Muscle layer of duodenum (tissue), 2 donors: ENCODE measurements around the gene GNS.

Experiments used
- H3K27ac ChIP-seq: one replicate; pipeline ENCODE4 v1.7.0; 2013; ENCODE audit warnings: mild to moderate bottlenecking, low read length
- H3K27me3 ChIP-seq: one replicate; pipeline ENCODE4 v1.7.0; 2013; ENCODE audit warnings: low read depth, mild to moderate bottlenecking, control low read depth, low read length
- H3K36me3 ChIP-seq, 2 donors: one replicate each; pipeline ENCODE4 v1.7.0; 2013; ENCODE audit warnings: low read length in 2 of 2, control low read depth in 1 of 2, mild to moderate bottlenecking in 1 of 2; ENCODE audit not compliant: insufficient read depth in 2 of 2, control insufficient read depth in 1 of 2
- H3K4me1 ChIP-seq, 2 donors: one replicate each; pipeline ENCODE4 v1.7.0; 2013; ENCODE audit warnings: low read length in 2 of 2, mild to moderate bottlenecking in 2 of 2, control low read depth in 1 of 2, moderate library complexity in 1 of 2; ENCODE audit not compliant: insufficient read depth in 2 of 2, control insufficient read depth in 1 of 2
- H3K4me3 ChIP-seq, 2 donors: one replicate each; pipeline ENCODE4 v1.7.0; 2013; ENCODE audit warnings: low read length in 2 of 2, low read depth in 1 of 2, mild to moderate bottlenecking in 1 of 2
- H3K9me3 ChIP-seq, 2 donors: one replicate each; pipeline ENCODE4 v1.7.0; 2013; ENCODE audit warnings: low read length in 2 of 2, control low read depth in 1 of 2, mild to moderate bottlenecking in 1 of 2; ENCODE audit not compliant: control insufficient read depth in 1 of 2
- donor health status: healthy.

The GNS gene

DNA sequence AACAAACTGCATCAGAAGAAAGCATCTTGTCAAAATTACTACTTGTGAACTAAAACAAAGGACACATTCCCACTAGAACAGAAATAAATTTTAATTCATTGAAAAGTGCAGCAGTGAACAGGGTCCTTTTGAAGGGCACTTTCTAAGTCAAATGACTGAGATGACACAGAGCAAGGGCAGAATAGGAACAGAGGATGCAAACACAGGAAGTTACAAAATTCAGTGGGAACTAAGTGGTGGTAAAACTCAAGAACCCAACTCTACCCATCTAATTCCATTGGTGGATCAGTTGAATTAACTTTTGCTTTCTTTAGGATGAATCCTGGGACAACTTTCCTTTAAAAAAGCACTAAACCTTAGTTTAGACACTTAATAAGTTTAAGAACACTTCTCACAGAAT, 45.8 kb downstream of the GNS start:
- no peaks in the 10 kb centered on the region for H3K9me3 ChIP-seq
- H3K36me3 ChIP-seq = peaks cover 24% of the 10 kb centered on the region in 2 donors

DNA sequence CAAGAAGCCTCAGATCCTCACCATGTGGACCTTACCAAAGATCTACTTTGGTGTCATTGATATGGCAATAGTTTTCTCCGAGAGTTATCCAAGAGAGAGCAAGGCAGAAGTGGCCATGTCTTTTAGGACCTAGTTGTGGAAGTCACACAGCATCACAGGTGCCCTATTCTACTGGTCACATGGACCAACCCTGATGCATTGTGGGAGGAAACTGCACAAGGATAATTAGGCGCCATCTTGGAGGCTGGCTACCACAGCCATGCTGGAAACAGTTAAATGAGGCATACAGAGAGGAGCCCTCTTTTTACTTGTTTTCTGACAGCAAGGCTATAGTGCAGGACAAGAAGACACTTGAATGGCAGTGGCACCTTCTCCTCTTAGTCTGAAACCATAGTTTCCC, 49.8 kb downstream of the GNS start:
- Histone ChIP-seq H3K4me3 (no peak overlapping the region), H3K9me3 (no peaks in the 10 kb centered on the region), H3K4me1 (peaks cover 0 to 16% of the 10 kb centered on the region in 2 donors), H3K27me3 (no peaks in the 10 kb centered on the region), H3K36me3 (peaks cover 0 to 5% of the 10 kb centered on the region in 2 donors), H3K27ac (no peak overlapping the region)

More for the DNA sequence above, 45.8 kb downstream of the GNS start:
- H3K4me3 ChIP-seq = no peak overlapping the region
- no peaks in the 10 kb centered on the region for H3K27me3 ChIP-seq
- peaks cover 0 to 5% of the 10 kb centered on the region in 2 donors for H3K4me1 ChIP-seq
- H3K27ac ChIP-seq = no peak overlapping the region

DNA sequence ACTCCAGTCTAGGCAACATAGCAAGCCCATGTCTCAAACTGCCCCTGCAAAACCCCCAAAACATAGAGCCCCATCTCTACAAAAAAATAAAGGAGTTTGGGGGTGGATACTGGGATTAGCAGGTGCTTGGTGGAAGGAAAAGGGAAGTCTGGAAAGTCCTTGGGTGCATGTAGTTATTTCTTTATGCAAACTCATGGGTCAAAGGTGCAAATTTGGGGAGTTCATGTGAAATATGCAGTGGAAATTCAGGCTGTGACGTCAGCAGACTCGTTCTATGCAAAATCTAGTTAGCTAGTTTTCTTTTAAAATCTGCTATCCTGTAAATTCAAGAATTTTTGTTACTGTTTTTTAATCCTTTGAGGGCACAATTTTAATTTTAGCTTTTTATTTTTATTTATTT, 51.3 kb downstream of the GNS start:
- H3K27me3 ChIP-seq = no peaks in the 10 kb centered on the region
- H3K4me3 ChIP-seq = no peak overlapping the region
- no peak overlapping the region for H3K27ac ChIP-seq
- H3K4me1 ChIP-seq = peaks cover 0 to 14% of the 10 kb centered on the region in 2 donors
- no peaks in the 10 kb centered on the region for H3K9me3 ChIP-seq
- peaks cover 0 to 5% of the 10 kb centered on the region in 2 donors for H3K36me3 ChIP-seq

DNA sequence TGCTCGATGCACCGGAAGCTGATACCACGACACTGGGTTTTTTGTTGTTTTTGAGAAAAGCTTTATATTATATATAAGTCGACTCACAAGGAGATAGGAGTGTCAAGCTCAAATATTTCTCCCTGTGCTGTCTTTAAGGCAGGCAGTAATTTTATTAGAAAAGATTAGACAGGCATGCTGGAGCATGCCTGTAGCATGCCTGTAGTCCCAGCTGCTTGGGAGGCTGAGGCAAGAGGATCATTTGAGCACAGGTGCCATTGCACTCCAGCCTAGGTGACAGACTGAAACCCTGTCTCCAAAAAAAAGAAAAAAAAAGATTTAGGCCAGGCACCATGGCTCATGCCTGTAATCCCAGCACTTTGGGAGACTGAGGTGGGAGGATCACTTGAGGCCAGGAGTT, 51.8 kb downstream of the GNS start:
- Histone ChIP-seq H3K36me3 (peaks cover 0 to 5% of the 10 kb centered on the region in 2 donors), H3K9me3 (no peaks in the 10 kb centered on the region), H3K4me1 (peaks cover 0 to 11% of the 10 kb centered on the region in 2 donors), H3K4me3 (no peak overlapping the region), H3K27ac (no peak overlapping the region), H3K27me3 (no peaks in the 10 kb centered on the region)

DNA sequence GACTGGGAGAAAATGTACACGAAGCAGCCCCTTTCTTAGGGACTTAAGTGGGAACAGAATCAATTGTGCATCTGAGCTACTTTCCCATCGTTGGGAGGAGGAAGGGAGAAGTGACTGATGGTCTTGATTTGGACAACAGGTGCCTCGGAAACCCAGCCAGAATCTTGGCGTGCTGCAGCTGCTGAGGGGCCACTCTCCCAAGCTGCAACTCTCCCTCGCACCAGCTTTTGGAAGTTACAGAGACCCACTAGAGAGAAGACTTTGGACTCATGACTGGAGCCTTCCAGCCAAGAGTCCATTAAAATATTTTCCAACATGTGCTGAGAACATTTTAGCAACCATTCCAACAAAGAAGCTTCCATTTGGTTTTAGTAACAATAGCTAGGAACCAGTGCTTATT, 52.3 kb downstream of the GNS start:
- Histone ChIP-seq H3K27me3 (no peaks in the 10 kb centered on the region), H3K36me3 (peaks cover 0 to 5% of the 10 kb centered on the region in 2 donors), H3K27ac (no peak overlapping the region), H3K4me1 (peaks cover 0 to 11% of the 10 kb centered on the region in 2 donors), H3K9me3 (no peaks in the 10 kb centered on the region), H3K4me3 (no peak overlapping the region)

DNA sequence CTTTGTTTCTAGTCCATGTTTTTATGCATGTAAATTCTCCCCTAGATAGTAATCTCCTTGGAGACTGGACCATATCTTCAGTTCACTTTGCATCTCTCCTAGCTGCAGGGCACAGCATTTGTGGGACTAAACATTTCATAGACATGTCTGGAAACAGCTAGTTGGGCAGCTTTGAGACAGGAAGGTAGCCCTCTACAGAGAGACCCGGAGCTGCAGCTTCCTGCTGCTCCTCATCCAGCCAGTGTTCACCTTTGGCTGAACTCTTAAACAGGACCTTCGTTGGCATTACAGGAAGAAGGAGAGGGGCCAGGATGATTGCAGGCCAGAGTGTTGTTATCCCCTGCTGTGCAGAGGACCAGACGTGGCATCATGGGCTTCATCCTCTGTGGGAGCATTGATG, 52.9 kb downstream of the GNS start:
- H3K4me3 ChIP-seq = no peak overlapping the region

DNA sequence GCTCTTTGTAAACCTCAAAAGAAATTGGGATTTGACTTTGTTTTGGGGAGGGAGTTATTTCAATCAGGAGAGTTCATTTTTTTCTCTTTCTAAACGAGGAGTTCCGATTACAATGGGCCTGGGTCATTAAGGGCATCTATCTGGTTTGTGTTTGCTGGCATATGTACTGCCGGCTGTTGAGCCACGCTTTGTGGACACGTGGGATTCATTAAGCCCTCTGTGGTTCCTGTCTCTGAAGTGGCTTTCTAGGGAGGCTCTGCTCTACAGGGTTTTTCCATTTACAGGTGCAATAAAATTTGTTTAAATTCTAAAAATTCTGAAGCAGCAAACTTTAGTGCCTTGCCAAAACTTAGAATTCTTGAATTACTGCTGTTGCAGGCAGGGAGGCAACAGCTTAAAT, 57.9 kb downstream of the GNS start:
- no peak overlapping the region for H3K27ac ChIP-seq
- H3K4me3 ChIP-seq = no peak overlapping the region
- H3K9me3 ChIP-seq = no peaks in the 10 kb centered on the region
- H3K4me1 ChIP-seq = peaks cover 0 to 11% of the 10 kb centered on the region in 2 donors
- H3K27me3 ChIP-seq = no peaks in the 10 kb centered on the region
- H3K36me3 ChIP-seq = no peaks in the 10 kb centered on the region

More for the DNA sequence above, 52.9 kb downstream of the GNS start:
- peaks cover 0 to 11% of the 10 kb centered on the region in 2 donors for H3K4me1 ChIP-seq
- H3K36me3 ChIP-seq = peaks cover 0 to 1% of the 10 kb centered on the region in 2 donors
- H3K27ac ChIP-seq = no peak overlapping the region
- H3K9me3 ChIP-seq = no peaks in the 10 kb centered on the region
- no peaks in the 10 kb centered on the region for H3K27me3 ChIP-seq

DNA sequence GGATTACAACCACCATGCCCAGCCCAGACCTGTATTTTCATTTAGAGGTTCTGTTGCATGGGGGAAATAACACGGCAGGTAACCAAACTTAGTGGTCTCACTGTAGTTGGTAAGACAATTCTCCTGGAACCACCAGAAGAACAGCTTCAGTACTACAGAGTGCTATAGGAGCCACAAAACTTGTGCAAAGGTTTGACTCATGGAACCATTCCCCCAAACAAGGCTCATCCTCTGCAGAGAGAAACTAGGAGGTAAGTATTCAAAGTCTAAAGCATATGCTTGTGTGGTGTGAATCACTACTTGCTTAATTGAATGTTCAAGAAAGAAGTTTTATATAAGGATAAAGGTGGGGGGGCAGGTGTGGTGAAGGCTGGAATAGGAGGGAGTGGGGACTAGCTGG, 58.7 kb downstream of the GNS start:
- no peak overlapping the region for H3K4me3 ChIP-seq
- H3K27ac ChIP-seq = no peak overlapping the region
- no peaks in the 10 kb centered on the region for H3K9me3 ChIP-seq
- no peaks in the 10 kb centered on the region for H3K27me3 ChIP-seq
- H3K36me3 ChIP-seq = no peaks in the 10 kb centered on the region
- H3K4me1 ChIP-seq = peaks cover 3 to 13% of the 10 kb centered on the region in 2 donors

DNA sequence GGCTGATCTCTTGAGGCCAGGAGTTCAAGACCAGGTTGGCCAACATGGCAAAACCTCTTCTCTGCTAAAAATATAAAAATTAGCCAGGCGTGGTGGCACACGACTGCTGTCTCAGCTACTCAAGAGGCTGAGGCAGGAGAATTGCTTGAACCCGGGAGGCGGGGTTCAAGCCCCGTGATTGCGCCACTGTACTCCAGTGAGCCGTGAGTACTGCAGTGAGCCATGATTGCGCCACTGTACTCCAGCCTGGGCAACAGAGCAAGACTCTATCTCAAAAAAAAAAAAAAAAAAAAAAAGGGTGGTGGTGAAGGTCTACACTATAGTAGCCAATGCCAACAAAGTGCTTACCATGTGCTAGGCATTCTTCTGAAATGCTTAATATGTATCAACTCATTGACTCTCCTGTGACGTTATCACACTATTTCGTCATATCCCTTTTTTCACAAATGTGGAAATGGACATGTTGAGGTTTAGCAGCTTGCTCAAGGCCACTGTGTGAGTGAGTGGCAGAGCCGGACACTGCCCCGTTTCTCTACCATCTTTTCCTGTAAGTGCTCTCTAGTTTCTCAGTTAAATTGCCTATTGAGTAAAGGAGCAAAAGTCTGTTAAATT, 59.6 kb downstream of the GNS start:
- Histone ChIP-seq H3K9me3 (no peaks in the 10 kb centered on the region), H3K27ac (no peak overlapping the region), H3K36me3 (peaks cover 3 to 9% of the 10 kb centered on the region in 2 donors), H3K4me3 (no peak overlapping the region), H3K27me3 (no peaks in the 10 kb centered on the region), H3K4me1 (peaks cover 5 to 23% of the 10 kb centered on the region in 2 donors)

DNA sequence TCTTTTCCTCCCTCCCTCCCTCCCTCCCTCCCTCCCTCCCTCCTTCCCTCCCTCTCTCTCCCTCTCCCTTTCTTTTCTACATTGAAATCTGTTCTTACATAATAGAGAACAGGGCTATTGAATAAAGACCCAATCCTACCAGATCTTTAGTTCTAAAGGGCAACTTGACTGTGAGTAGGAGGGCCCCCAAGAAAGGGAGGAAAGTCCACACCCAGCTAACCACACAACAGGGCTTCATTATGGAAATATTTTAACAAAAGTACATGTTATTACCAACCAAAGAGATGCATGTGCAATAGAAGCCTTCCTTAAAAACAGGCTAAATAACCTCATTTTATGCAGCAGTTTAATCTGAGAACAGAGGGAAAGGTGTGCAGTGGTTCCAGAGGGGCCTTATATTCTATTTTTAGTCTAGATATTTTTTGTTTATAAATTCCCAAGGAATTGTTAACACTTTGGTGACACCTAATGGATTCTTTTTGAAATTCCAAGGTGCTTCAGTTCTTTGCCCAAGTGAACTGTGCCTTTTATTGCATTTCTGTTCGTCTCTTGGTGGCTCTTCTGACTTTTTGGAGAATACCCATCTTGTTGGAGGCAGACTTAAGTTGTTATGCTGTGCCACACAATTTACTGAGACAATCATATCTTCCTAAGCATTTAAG, 63.0 kb downstream of the GNS start:
- no peaks in the 10 kb centered on the region for H3K27me3 ChIP-seq
- no peak overlapping the region for H3K27ac ChIP-seq
- H3K4me1 ChIP-seq = peaks cover 5 to 41% of the 10 kb centered on the region in 2 donors
- peaks cover 6 to 10% of the 10 kb centered on the region in 2 donors for H3K36me3 ChIP-seq
- no peaks in the 10 kb centered on the region for H3K9me3 ChIP-seq
- H3K4me3 ChIP-seq = no peak overlapping the region

DNA sequence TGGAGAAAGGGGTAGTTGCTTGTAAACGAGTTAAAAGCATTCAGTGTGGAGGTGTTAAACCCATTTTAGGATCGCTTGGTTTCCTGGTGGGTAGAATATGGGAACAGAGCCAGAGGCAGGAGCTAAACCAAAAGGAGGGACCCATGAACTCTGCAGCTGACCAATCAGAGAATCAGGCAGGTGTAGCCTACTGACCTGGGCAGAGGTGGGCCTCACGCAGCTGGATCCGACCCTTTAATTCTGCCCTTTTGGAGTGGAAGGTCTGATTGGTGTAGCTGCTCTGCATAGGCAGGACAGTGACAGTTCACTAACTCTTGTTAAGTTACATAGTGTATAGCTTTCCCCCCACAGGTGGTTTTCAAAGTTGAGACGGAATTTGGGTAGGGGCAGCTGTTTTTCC, 63.7 kb downstream of the GNS start:
- no peak overlapping the region for H3K27ac ChIP-seq
- no peaks in the 10 kb centered on the region for H3K9me3 ChIP-seq
- H3K27me3 ChIP-seq = no peaks in the 10 kb centered on the region
- peaks cover 5 to 43% of the 10 kb centered on the region in 2 donors for H3K4me1 ChIP-seq
- peaks cover 6 to 10% of the 10 kb centered on the region in 2 donors for H3K36me3 ChIP-seq
- H3K4me3 ChIP-seq = no peak overlapping the region
